HL-60/S4 treated with phorbol 12-myristate 13-acetate at 8.2 ng/mL for 4 days and 3 days (cell line): ENCODE data around the gene WNK2.

Source experiments
- in situ Hi-C: fragments of 300-500 bp; cut with MboI; formaldehyde crosslinking; loops from 2 replicates; pipeline ENCODE4 v1.15.0; 2022; ENCODE audit warnings: low sequenced_read_pairs

The WNK2 gene

DNA sequence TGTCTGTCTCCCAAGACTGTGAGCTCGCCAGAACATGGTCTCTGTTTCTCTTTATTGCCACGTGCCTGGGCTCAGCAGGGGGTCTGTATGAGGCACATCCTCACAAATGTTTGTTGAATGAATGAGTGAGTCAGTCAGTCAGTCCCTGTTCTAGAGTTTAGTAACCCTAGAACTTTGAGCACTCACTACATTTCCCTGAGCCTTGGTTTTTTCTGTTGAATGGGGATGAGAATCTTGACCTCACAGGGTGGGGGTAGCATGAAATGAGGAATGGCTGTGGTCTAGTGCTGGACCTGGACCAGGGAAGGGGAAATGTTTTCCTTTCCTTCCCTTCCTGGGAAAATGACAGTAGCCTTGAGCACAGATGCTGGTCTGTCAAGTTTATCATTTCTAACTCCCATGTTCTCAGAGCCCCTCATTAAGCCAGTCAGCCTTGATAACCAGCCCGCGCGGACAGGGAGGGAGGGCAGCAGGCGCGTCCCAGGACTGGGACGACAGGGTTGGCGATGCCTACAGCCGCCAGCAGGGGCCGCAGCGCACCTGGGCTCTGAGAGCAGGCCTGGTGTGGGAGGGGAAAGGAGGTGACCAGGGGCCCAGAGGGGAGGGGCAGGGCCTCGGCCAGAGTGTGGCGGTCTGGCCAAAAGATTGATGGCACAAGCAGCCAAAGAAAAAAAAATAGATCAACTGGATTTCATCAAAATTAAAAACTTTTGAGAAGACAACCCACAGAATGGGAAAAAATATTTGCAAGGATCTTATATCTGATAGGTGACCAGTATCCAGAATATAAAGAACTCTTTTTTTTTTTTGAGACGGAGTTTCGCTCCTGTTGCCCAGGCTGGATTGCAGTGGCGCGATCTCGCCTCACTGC lies 24.1 kb upstream of the WNK2 start:
- in situ Hi-C loops, result loop anchor here (25.0 kb wide), 1 partner anchor 802 kb away; the partner anchor contains the start of gene BARX1

- in situ Hi-C loops, result loop anchor here (25.0 kb wide), 1 partner anchor 800 kb away; the partner anchor contains the start of gene BARX1
Observed at GRCh38 chr9:93161786-93162562, 22.0 kb upstream of the WNK2 start.

GRCh38 chr9:93164085-93164484 lies 19.9 kb upstream of the WNK2 start:
- in situ Hi-C loops, result loop anchor here (25.0 kb wide), 1 partner anchor 798 kb away; the partner anchor contains the start of gene BARX1

DNA sequence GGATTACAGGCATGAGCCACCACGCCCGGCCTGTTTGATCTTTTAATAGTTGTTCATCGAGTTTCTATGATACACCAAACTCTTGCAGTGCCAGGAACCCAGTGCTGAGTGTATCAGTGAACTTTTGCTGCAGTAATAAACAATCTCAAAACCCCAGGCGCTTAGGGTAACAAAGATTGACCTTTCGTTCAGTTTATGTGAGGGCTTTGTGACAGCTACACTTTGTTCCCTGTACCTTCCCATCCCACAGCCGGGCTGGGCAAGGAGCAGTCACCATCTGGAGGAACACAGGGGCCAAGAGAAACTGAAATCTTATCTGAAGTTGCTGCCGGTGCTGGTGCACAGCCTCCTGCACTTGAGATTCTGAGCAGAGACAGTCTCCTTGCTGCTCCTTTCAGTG lies 17.2 kb upstream of the WNK2 start:
- in situ Hi-C loops, result loop anchor here (25.0 kb wide), 1 partner anchor 796 kb away; the partner anchor contains the start of gene BARX1

- in situ Hi-C loops, result loop anchor here (25.0 kb wide), 1 partner anchor 795 kb away; the partner anchor contains the start of gene BARX1
Observed at GRCh38 chr9:93167185-93167584, 16.8 kb upstream of the WNK2 start.

- in situ Hi-C loops, result loop anchor here (25.0 kb wide), 1 partner anchor 794 kb away; the partner anchor contains the start of gene BARX1
Observed at GRCh38 chr9:93167838-93168237, 16.1 kb upstream of the WNK2 start.

- in situ Hi-C loops, result loop anchor here (25.0 kb wide), 1 partner anchor 794 kb away; the partner anchor contains the start of gene BARX1
Observed at GRCh38 chr9:93168581-93168980, 15.4 kb upstream of the WNK2 start.

- in situ Hi-C loops, result loop anchor here (25.0 kb wide), 1 partner anchor 793 kb away; the partner anchor contains the start of gene BARX1
Observed at GRCh38 chr9:93169444-93169843, 14.5 kb upstream of the WNK2 start.

GRCh38 chr9:93170571-93170970 lies 13.4 kb upstream of the WNK2 start:
- in situ Hi-C loops, result loop anchor here (25.0 kb wide), 1 partner anchor 792 kb away; the partner anchor contains the start of gene BARX1

- in situ Hi-C loops, result loop anchor here (25.0 kb wide), 1 partner anchor 791 kb away; the partner anchor contains the start of gene BARX1
Observed at GRCh38 chr9:93171261-93171990, 12.5 kb upstream of the WNK2 start.

GRCh38 chr9:93172666-93173364 lies 11.1 kb upstream of the WNK2 start:
- in situ Hi-C loops, result loop anchor here (25.0 kb wide), 1 partner anchor 789 kb away; the partner anchor contains the start of gene BARX1

- in situ Hi-C loops, result loop anchor here (25.0 kb wide), 1 partner anchor 789 kb away; the partner anchor contains the start of gene BARX1
Observed at GRCh38 chr9:93173365-93174051, 10.4 kb upstream of the WNK2 start.

DNA sequence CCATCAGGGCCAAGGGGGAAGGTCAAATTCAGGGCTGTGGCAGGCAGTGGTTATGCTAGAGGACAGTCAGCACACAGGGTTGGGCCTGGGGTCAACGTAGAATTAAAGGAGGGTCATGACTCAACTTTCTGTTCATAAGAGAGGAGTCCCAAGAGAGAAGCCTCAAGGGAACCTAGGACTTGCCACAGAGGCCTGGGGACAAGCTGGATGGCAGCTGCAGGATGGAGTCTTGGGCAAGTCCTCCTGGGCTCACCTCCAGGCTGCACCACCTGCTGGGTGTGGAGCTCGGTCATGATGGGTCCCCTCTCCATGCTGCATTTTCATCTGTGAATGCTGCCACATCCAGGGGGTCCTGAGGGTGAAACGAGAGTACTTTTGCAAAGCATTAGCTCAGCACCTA lies 9.0 kb upstream of the WNK2 start:
- in situ Hi-C loops, result loop anchor here (25.0 kb wide), 1 partner anchor 787 kb away; the partner anchor contains the start of gene BARX1

GRCh38 chr9:93177676-93178075 lies 6.3 kb upstream of the WNK2 start:
- in situ Hi-C loops, result no loop called here

DNA sequence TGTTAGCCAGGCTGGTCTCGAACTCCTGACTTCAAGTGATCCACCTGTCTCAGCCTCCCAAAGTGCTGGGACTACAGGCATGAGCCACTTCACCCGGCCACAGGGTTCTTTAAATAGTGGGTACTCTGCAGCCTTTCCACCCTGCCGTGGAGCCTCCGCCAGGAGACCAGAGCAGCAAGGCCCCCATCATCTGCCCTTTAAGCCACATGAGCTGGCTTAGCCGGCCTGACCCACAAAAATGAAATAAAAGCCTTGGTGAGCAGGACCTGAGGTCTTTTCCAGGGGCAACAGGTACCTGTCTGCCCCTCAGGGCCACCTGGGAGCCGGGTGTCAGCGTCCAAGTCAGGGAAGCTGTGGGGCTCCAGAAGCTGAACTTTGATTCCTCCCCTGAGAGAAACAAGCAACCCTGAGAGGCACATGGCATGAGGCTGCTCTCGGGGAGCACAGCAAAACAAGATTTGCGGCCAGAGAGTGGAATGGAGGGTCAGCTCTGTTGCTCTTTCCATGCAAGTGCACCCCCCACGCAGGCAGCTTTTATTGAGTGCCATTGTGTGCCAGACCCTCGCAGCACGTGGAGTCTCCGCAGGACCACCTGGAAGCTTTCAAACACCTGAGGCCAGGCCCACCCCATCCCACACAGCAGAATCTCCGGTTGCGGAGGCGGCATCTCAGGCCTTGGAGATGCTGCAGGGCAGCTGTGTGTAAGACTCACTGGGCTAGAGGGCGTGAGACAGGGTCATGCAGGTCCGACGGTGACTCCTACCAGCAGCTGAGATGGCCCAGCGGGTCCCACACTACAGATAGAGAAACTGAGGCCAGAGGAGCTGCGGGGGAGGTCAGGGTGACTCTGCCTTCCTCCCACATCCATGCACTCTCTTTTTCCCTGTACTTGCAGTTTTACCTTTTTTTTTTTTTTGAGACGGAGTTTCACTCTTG lies 4.8 kb upstream of the WNK2 start:
- in situ Hi-C loops, result no loop called here

- in situ Hi-C loops, result no loop called here
Observed at GRCh38 chr9:93180938-93181337, 3.0 kb upstream of the WNK2 start.

- in situ Hi-C loops, result no loop called here
Observed at GRCh38 chr9:93181672-93182435, 2.1 kb upstream of the WNK2 start.
